Measurements from ENCODE around the gene PTPRD. TPM values are rescaled to one million over a fixed set of nuclear protein-coding genes. Genes with fewer than 3 reads are reported as not detected.

The PTPRD gene
- total RNA-seq, 3 donors from 2014 or later: 2.9 to 5.4 (median 3.6) TPM

DNA sequence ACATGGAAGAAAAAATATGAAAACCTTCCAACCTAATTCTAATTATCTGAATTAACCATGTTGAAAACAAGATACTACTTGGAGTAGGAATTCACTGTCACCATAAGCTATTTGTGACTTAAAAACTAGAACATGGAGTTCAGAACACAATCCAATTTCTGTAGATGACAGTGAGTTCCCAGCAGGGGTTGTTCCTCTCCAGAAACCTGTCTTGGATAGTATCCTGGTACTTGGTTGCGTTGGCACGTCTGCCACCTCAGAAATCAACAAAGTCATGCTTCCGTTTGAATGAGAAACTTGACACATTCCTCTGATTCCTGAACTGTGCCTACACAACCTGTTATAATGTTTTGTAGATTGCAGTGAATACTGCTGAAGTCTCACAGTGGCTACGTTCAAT is 2023.3 kb downstream of the PTPRD start:
- no peaks in the 10 kb centered on the region for H3K9me3 ChIP-seq
- H3K36me3 ChIP-seq: no peaks in the 10 kb centered on the region
- H3K4me3 ChIP-seq: no peak overlapping the region
- no peak overlapping the region for H3K27ac ChIP-seq
- intact Hi-C loops (cut with DNase I; ENCODE audit: low total_unique reads): no loop called here
- H3K4me1 ChIP-seq: no peaks in the 10 kb centered on the region
- DNase-seq (ENCODE audit: low spot score in 2 of 2): no peak
- no peaks in the 10 kb centered on the region for H3K27me3 ChIP-seq
- TF ChIP-seq, protein P1, sequence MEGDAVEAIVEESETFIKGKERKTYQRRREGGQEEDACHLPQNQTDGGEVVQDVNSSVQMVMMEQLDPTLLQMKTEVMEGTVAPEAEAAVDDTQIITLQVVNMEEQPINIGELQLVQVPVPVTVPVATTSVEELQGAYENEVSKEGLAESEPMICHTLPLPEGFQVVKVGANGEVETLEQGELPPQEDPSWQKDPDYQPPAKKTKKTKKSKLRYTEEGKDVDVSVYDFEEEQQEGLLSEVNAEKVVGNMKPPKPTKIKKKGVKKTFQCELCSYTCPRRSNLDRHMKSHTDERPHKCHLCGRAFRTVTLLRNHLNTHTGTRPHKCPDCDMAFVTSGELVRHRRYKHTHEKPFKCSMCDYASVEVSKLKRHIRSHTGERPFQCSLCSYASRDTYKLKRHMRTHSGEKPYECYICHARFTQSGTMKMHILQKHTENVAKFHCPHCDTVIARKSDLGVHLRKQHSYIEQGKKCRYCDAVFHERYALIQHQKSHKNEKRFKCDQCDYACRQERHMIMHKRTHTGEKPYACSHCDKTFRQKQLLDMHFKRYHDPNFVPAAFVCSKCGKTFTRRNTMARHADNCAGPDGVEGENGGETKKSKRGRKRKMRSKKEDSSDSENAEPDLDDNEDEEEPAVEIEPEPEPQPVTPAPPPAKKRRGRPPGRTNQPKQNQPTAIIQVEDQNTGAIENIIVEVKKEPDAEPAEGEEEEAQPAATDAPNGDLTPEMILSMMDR (IDR thresholded peaks at IDR 0.05): no peak
- TF ChIP-seq POLR2A (IDR thresholded peaks at IDR 0.05) (no peak), POLR2AphosphoS5 (IDR thresholded peaks at IDR 0.05) (no peak)

GRCh38 chr9:8585036-8585435 is 2027.8 kb downstream of the PTPRD start:
- TF ChIP-seq POLR2AphosphoS5 (IDR thresholded peaks at IDR 0.05): no peak
- TF ChIP-seq POLR2A (IDR thresholded peaks at IDR 0.05): no peak
- TF ChIP-seq, protein P1 (IDR thresholded peaks at IDR 0.05): no peak
- intact Hi-C loops (cut with DNase I; ENCODE audit: low total_unique reads): no loop called here

DNA sequence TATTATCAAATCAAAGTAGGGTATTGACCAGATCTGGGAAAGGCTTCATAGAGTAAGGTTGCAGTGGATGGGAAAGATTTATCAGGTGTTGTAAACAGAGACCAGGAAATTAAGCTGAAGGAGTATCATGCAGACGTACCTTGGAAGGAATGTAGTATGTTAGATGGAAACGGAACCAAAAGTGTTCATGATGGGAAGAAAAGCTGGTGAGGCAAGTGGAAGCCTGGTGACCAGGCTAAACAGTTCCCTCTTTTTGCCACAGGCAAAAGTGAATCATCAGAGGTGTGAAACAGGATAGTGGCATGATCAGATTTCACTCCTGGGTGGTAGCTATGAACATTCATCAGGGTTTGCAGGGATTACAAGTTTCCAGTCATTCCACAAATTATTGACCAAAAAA is 2033.1 kb downstream of the PTPRD start:
- TF ChIP-seq POLR2A (IDR thresholded peaks at IDR 0.05) (no peak), POLR2AphosphoS5 (IDR thresholded peaks at IDR 0.05) (no peak)
- TF ChIP-seq, protein P1 (IDR thresholded peaks at IDR 0.05): no peak
- Histone ChIP-seq H3K9me3 (no peaks in the 10 kb centered on the region), H3K36me3 (no peaks in the 10 kb centered on the region), H3K4me1 (no peaks in the 10 kb centered on the region), H3K4me3 (no peak overlapping the region), H3K27ac (no peak overlapping the region), H3K27me3 (no peaks in the 10 kb centered on the region)
- intact Hi-C loops (cut with DNase I; ENCODE audit: low total_unique reads): no loop called here
- no peak for DNase-seq (ENCODE audit: low spot score in 2 of 2)

More at GRCh38 chr9:8585036-8585435, 2027.8 kb downstream of the PTPRD start:
- Histone ChIP-seq H3K4me3 (no peak overlapping the region), H3K27ac (no peak overlapping the region), H3K27me3 (no peaks in the 10 kb centered on the region), H3K4me1 (no peaks in the 10 kb centered on the region), H3K9me3 (no peaks in the 10 kb centered on the region), H3K36me3 (no peaks in the 10 kb centered on the region)
- DNase-seq (ENCODE audit: low spot score in 2 of 2): no peak

GRCh38 chr9:8576741-8577140 is 2036.1 kb downstream of the PTPRD start:
- intact Hi-C loops (cut with DNase I; ENCODE audit: low total_unique reads): no loop called here
- no peaks in the 10 kb centered on the region for H3K27me3 ChIP-seq
- no peak for TF ChIP-seq POLR2A (IDR thresholded peaks at IDR 0.05)
- no peak overlapping the region for H3K27ac ChIP-seq
- H3K4me3 ChIP-seq: no peak overlapping the region
- no peaks in the 10 kb centered on the region for H3K36me3 ChIP-seq
- DNase-seq (ENCODE audit: low spot score in 2 of 2): no peak
- H3K4me1 ChIP-seq: no peaks in the 10 kb centered on the region
- no peaks in the 10 kb centered on the region for H3K9me3 ChIP-seq

GRCh38 chr9:8574846-8575245 is 2038.0 kb downstream of the PTPRD start:
- Histone ChIP-seq H3K4me3 (no peak overlapping the region), H3K4me1 (no peaks in the 10 kb centered on the region), H3K36me3 (no peaks in the 10 kb centered on the region), H3K27me3 (no peaks in the 10 kb centered on the region), H3K9me3 (no peaks in the 10 kb centered on the region), H3K27ac (no peak overlapping the region)
- no peak for DNase-seq (ENCODE audit: low spot score in 2 of 2)
- intact Hi-C loops (cut with DNase I; ENCODE audit: low total_unique reads): no loop called here
- no peak for TF ChIP-seq POLR2AphosphoS5 (IDR thresholded peaks at IDR 0.05)
- no peak for TF ChIP-seq POLR2A (IDR thresholded peaks at IDR 0.05)

- Histone ChIP-seq H3K4me1 (no peaks in the 10 kb centered on the region), H3K9me3 (no peaks in the 10 kb centered on the region), H3K36me3 (no peaks in the 10 kb centered on the region), H3K27ac (no peak overlapping the region), H3K27me3 (no peaks in the 10 kb centered on the region), H3K4me3 (no peak overlapping the region)
- DNase-seq (ENCODE audit: low spot score in 2 of 2): no peak
- intact Hi-C loops (cut with DNase I; ENCODE audit: low total_unique reads): no loop called here
- TF ChIP-seq POLR2A (IDR thresholded peaks at IDR 0.05) (no peak), POLR2AphosphoS5 (IDR thresholded peaks at IDR 0.05) (no peak)
- TF ChIP-seq, protein P1 (IDR thresholded peaks at IDR 0.05): no peak
Measured at GRCh38 chr9:8572209-8572608, 2040.6 kb downstream of the PTPRD start.
